Activated naive CD8-positive, alpha-beta T cell treated with anti-CD3 and anti-CD28 coated beads, Interleukin-2, amount 50 U/mL, for 24 hours (primary cell): ENCODE results near the gene MUC5AC.
"Not testable (repeated sequence)": the region's sequence is repeated elsewhere in the genome, so short reads cannot be mapped to it uniquely, and the experiment has no call there.

ENCODE experiments used
- ATAC-seq: fragments of 150-1000 bp; cut with Tn5 transposase; one replicate; pipeline ENCODE4 v1.10.0; 2021
- DNase-seq: peaks from one replicate; pipeline ENCODE4 v3.0.0; 2021
- H3K27ac Mint-ChIP-seq: one replicate; pipeline ENCODE4 v1.8.0; 2021; ENCODE audit warnings: mild to moderate bottlenecking, mixed read lengths
- H3K27me3 Mint-ChIP-seq: one replicate; pipeline ENCODE4 v1.8.0; 2021; ENCODE audit warnings: mixed read lengths
- H3K36me3 Mint-ChIP-seq: one replicate; pipeline ENCODE4 v1.8.0; 2021; ENCODE audit warnings: low read depth, mixed read lengths
- H3K4me1 Mint-ChIP-seq: one replicate; pipeline ENCODE4 v1.8.0; 2021; ENCODE audit warnings: mixed read lengths
- H3K4me3 Mint-ChIP-seq: one replicate; pipeline ENCODE4 v1.8.0; 2021; ENCODE audit warnings: mild to moderate bottlenecking, moderate library complexity, mixed read lengths
- H3K9me3 Mint-ChIP-seq: one replicate; pipeline ENCODE4 v1.8.0; 2021; ENCODE audit warnings: mixed read lengths

The MUC5AC gene

DNA sequence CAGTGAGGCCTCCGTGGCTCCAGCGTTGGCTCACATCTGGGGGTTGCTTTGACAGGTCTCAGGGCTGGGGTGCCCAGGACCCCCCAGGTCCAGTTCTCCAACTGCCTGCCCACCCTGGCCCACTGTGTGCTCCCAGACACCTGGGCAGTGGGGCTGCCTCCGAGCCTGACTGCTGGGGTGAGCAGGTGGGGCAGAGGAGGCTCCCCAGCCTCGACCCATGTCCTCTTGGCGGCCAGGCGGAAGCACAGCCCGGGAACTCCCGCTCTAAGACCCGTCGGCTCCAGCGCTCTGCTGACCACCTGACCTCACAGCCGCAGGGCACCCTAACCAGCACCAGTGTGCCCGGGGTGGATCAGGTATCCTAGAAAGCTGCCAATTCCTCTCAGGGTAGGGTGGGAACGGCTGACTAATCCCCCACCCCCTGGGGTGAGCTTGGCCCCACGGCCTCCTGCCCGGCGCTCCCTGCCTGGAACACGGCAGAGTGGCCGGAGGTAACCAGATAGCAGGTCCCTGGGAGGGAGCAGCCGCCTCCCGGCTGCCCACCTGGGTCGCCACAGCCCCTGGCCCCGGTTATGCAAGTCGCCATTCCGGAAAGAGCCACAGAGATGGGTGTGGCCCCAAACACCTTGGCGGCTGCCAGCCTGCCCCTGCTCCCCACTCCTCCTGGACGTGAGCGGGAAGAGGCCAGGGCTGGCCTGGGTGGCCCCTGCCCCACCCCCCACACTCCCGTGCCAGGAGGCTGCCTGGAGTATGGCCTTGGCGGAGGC is 45.9 kb downstream of the MUC5AC start:
- no peak for DNase-seq
- no peak overlapping the region for H3K4me3 Mint-ChIP-seq

DNA sequence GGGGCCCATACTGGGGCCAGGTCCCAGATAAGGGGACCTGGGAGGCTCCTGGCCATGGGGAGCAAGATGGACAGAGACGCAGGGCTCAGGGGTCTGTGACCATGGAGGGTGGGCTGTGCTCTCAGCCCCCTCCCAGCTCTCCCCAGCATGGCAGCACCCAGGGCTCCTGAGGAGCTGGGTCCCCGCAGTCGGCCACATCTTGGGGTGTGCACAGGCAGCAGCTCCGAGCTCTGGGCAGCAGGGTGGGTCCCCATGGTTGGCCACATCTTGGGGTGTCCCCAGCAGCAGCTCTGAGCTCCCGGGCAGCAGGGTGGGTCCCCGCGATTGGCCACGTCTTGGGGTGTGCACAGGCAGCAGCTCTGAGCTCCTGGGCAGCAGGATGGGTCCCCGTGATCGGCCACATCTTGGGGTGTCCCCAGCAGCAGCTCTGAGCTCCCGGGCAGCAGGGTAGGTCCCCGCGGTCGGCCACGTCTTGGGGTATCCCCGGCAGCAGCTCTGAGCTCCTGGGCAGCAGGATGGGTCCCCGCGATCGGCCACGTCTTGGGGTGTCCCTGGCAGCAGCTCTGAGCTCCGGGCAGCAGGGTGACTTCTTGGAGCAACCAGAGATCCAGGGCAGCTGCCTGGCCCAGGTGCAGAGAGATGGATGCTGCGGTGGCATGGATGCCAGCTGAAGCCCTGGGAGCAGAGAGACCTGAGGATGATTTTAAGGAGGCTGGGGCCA is 46.8 kb downstream of the MUC5AC start:
- Mint-ChIP-seq H3K4me1 (no peaks in the 10 kb centered on the region), H3K27me3 (no peaks in the 10 kb centered on the region), H3K4me3 (no peak overlapping the region), H3K9me3 (no peaks in the 10 kb centered on the region), H3K27ac (no peak overlapping the region), H3K36me3 (no peaks in the 10 kb centered on the region)
- DNase-seq (no peak), ATAC-seq (no peak)

More for the DNA sequence above, 45.9 kb downstream of the MUC5AC start:
- H3K27me3 Mint-ChIP-seq, result no peaks in the 10 kb centered on the region
- no peak overlapping the region for H3K27ac Mint-ChIP-seq
- H3K4me1 Mint-ChIP-seq, result no peaks in the 10 kb centered on the region
- H3K9me3 Mint-ChIP-seq, result no peaks in the 10 kb centered on the region
- no peaks in the 10 kb centered on the region for H3K36me3 Mint-ChIP-seq
- ATAC-seq, result no peak

DNA sequence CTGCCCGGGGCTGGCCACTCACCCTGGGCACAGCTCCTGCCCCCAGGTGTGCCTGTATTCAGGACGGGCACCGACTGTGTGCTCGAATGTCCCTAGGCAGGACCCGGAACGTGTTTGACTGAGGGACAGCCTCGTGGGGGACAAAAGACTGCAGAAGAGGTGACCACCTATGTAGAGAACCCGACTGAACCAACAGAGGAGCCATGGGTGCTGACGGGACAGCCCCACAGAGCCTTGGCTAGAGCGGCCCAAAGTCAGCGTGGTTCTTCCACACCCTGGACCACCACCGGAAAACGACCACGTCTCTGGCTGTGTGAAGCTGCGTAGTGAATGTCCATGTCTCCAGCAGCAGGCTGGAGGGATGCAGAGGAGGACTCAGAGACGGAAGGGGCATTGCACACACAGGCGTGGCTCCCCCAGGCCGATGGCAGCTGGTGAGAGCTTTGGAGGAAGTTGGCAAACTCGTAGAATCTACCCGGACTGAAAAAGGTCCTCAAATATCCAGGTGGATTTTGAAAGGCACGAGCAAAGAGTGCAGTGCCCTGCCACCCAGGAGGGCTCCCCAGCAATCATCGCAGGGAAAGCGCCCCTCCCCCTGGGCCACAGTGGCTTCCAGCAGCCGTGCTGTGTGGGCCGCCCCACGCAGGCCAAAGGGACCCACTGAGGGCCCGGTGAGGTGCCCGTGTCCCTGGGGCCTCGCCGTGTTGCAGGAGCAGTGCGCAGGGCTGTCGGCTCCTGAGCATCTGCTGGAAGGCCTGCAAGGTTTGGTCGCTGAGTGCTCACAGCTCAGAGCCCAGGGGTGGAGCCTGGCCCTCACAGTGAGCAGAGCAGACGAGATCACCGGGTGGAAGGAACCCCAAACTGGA is 47.6 kb downstream of the MUC5AC start:
- DNase-seq (no peak), ATAC-seq (no peak)
- no peaks in the 10 kb centered on the region for H3K36me3 Mint-ChIP-seq
- no peak overlapping the region for H3K4me3 Mint-ChIP-seq
- H3K9me3 Mint-ChIP-seq, result no peaks in the 10 kb centered on the region
- peaks cover under 1% of the 10 kb centered on the region for H3K27me3 Mint-ChIP-seq
- no peaks in the 10 kb centered on the region for H3K4me1 Mint-ChIP-seq
- H3K27ac Mint-ChIP-seq, result no peak overlapping the region

DNA sequence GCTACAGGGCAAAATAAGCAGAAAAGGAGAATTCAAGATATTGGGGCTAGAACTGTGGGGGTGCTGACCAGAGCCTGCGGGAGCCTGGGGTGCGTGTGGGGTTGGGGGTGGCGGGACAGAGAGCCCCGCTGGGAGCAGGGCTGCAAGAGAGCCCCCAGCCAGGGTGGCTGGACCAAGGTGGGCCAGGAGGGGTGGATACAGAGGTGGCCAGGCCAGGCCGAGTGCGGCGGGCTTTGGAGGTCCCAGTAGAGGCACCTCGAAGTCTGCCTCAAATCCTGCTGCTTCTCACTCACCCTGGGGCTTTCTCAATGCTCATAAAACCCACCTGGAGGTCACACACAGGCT is 48.2 kb downstream of the MUC5AC start:
- no peak for ATAC-seq
- Mint-ChIP-seq H3K4me1 (no peaks in the 10 kb centered on the region), H3K27ac (no peak overlapping the region), H3K4me3 (no peak overlapping the region), H3K9me3 (no peaks in the 10 kb centered on the region), H3K27me3 (peaks cover 4% of the 10 kb centered on the region), H3K36me3 (no peaks in the 10 kb centered on the region)
- no peak for DNase-seq

DNA sequence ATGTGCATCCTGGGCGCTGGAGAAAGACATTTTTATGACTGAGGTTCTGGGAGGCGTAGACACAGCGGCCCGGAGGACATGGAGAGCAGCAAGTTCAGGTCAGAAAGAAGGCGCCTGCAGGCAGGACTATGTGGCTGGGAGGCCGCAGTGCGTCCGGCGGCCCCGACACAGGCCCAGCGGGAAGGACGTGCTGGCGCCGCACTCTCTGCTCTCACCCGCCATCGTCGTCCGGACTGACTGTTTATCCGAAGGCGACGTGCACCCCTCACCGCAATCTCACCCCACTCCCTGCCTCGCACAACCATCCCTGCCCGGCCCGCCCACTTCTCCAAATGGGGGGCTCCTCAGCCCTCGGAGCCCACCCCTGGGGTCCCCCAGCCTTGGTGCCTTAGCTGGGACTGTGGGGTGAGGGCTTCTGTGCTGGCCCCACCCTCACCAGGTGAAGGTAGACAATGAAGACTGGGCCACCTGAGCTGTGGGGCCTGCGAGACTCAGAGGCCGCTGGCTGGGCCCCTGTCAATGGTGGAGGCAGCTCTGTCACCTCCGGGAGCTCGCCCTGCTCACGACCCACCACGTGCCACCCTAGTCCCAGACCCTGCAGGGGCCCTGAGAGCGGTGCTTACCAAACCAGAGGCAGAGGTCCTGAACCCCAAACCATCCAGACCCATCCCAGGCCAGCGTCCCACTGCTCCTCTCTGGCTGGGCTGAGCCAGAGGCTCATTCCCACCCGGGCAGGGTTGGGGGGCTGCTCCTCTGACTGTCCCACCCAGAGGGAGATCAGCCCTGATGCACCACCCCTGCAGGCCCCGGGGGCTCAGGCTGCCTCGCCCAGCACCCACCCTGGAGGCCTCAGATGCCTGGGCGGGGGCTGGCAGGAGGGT is 48.9 kb downstream of the MUC5AC start:
- H3K27ac Mint-ChIP-seq, result no peak overlapping the region
- peaks cover 2% of the 10 kb centered on the region for H3K36me3 Mint-ChIP-seq
- peaks cover 7% of the 10 kb centered on the region for H3K27me3 Mint-ChIP-seq
- peaks cover 7% of the 10 kb centered on the region for H3K9me3 Mint-ChIP-seq
- ATAC-seq (no peak), DNase-seq (no peak)
- no peak overlapping the region for H3K4me3 Mint-ChIP-seq
- H3K4me1 Mint-ChIP-seq, result no peaks in the 10 kb centered on the region

DNA sequence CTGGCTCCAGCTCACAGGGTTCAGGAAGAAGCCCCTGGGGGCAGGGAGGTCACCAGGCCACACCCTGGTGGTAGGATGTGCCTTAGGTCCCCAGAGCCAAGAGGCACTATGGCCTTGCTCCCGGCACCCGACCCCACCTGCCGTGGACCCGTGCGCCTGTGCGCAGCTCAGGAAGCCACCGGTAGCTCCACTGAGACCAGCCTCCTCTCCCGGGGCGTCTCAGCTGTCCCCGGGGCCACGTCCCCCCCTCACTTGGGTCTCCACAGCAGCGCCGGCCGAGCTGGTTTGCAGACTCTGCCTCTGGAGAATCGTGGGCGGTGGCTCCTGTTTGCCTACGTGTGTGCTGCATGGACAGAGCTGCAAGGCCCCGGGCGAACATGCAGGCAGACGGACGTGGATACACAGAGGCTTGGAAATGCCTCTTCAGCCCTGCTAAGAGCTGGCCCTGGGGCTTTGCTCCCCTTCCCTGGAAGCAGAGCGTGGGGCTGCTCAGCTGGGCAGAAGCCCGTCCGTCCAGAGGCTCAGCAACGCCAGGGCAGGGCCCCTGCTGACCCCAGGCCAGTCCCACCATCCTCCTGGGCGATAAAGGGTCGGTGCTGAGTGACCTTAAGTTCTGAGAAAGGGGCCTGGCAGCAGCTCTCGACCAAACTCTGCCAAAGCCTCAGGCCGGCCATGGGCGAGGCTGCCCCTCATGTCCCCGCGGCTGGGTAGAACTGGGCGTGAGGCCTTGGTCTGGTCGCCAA is 49.8 kb downstream of the MUC5AC start:
- Mint-ChIP-seq H3K27ac (no peak overlapping the region), H3K36me3 (peaks cover 2% of the 10 kb centered on the region), H3K4me1 (no peaks in the 10 kb centered on the region), H3K4me3 (no peak overlapping the region), H3K27me3 (peaks cover 9% of the 10 kb centered on the region), H3K9me3 (peaks cover 16% of the 10 kb centered on the region)
- DNase-seq (no peak), ATAC-seq (no peak)

DNA sequence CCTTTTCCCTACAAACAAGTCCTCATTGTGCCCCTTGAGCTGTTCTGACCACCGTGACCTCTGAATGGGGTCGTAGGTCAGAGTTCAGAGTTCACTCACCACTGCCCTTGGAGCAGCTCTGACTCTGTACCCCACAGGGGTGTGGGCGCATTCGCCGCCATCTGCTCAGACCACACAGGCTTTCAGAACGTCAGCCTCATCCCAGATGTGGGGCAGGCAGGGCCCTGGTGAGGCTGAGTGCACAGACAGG is 50.3 kb downstream of the MUC5AC start:
- Mint-ChIP-seq H3K27me3 (peaks cover 10% of the 10 kb centered on the region), H3K36me3 (peaks cover 3% of the 10 kb centered on the region), H3K4me3 (no peak overlapping the region), H3K27ac (no peak overlapping the region), H3K9me3 (peaks cover 19% of the 10 kb centered on the region), H3K4me1 (no peaks in the 10 kb centered on the region)
- DNase-seq, result no peak
- ATAC-seq, result no peak

DNA sequence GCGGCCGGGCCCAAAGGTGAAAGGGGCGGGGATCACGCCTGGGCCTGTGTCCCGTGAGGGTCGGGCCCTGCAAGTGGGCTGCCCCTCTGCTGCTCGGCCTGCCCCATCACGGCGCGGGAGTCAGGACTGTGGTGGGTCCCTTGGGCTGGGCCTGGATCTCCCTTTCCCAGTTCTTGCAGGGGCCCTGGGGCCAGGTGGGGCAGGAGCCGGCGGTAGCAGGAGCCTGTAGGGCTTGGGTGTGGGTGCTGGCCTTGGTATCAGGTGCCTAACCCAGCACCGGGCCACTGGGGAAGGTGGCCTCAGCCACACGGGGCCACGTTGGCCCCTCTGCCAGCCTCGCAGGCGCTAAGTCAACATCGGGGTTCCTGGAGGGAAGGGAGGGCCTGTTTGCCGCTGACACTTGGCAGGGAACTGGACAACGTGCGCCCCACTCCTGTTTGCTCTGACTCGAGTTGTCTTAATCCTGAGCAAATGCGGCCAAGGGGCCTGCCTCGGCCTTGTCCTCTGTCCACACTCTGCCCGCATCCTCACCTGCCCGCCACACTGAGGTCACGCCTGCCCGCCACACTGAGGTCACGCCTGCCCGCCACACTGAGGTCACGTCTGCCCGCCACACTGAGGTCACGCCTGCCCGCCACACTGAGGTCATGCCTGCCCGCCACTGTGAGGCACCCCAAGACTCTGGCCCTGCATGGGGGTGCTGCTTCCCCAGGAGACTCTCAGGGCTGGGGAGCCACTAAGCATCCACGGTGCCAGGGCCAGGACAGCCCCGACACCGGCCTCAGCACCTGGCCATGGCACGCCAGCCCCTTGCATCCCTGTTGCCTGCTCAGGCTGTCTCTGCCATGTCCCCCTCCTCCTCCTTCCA is 50.9 kb downstream of the MUC5AC start:
- Mint-ChIP-seq H3K9me3 (peaks cover 25% of the 10 kb centered on the region), H3K4me1 (no peaks in the 10 kb centered on the region), H3K4me3 (no peak overlapping the region), H3K36me3 (peaks cover 5% of the 10 kb centered on the region), H3K27me3 (peaks cover 14% of the 10 kb centered on the region), H3K27ac (no peak overlapping the region)
- ATAC-seq (no peak), DNase-seq (no peak)

DNA sequence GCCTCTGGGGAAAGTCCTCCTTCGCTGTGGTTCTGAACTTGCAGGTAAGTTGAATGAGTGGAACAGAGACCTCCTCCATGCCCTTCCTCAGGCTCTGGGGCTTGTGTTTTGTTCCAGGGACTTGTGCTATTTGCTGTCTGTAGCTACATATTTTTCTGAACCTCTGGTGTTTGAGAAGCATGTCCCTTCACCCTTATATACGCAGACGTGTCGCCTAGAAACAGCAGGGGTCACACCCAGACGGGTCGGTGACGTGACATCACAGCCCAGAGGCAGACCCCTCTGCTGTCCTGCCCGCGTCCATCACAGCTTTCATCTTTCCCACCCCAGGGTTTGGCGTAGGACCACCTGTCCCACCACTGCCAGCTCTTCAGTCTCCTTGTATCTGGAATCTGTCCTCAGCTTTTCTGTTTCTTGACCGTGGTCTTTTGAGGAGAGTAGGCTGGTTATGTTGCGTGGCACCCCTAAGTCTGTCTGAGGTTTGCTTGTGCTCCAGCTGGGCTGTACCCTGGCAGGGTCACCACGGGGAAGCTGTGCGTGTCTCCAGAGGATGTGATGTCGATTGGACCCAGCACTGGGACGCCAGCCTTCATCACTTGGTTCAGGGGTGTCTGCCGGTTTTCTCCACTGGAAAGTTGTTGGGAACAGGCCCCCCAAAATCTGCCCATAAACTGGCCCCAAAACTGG is 51.8 kb downstream of the MUC5AC start:
- H3K4me3 Mint-ChIP-seq, result no peak overlapping the region
- no peak overlapping the region for H3K27ac Mint-ChIP-seq
- peaks cover 26% of the 10 kb centered on the region for H3K9me3 Mint-ChIP-seq
- no peak for ATAC-seq
- DNase-seq, result no peak
- no peaks in the 10 kb centered on the region for H3K4me1 Mint-ChIP-seq
- H3K27me3 Mint-ChIP-seq, result peaks cover 16% of the 10 kb centered on the region
- H3K36me3 Mint-ChIP-seq, result peaks cover 5% of the 10 kb centered on the region

DNA sequence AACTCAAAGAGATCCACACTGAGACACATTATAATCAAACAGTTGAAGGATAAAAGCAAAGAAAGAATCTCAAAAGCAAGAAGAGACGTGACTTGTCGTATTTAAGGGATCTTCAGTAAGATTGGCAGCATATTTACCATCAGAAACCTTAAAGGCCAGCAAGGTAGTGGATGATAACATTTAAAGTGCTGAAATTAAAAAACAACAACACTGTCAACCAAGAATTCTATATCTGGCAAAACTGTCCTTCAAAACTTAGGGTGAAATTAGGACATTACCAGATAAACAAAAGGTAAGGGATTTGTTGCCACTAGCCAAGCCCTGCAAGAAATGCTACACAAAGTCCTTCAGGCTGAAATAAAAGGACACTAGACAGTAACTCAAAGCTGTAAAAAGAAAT is 54.1 kb downstream of the MUC5AC start:
- no peak for ATAC-seq
- DNase-seq, result no peak
- H3K4me1 Mint-ChIP-seq, result no peaks in the 10 kb centered on the region
- no peak overlapping the region for H3K4me3 Mint-ChIP-seq
- H3K27me3 Mint-ChIP-seq, result peaks cover 20% of the 10 kb centered on the region
- no peak overlapping the region for H3K27ac Mint-ChIP-seq
- H3K9me3 Mint-ChIP-seq, result peaks cover 26% of the 10 kb centered on the region
- H3K36me3 Mint-ChIP-seq, result peaks cover 5% of the 10 kb centered on the region

DNA sequence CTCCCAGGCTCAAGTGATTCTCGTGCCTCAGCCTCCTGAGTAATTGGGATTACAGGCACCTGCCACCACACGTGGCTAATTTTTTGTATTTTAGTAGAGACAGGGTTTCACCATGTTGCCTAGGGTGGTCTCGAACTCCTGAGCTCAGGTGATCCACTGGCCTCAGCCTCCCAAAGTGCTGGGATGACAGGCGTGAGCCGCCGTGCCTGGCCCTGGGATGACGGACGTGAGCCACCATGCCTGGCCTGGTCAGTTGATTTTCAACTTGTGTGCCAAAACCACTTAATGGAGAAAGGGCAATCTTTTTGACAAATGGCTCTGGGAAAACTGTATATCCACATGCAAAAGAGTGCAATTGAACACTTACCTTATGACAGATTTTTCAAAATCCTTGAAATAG is 58.1 kb downstream of the MUC5AC start:
- H3K4me3 Mint-ChIP-seq, ATAC-seq, H3K36me3 Mint-ChIP-seq, H3K4me1 Mint-ChIP-seq, DNase-seq, H3K27ac Mint-ChIP-seq: not testable (repeated sequence)
- Mint-ChIP-seq H3K27me3 (peaks cover 16% of the 10 kb centered on the region), H3K9me3 (peaks cover 26% of the 10 kb centered on the region)

DNA sequence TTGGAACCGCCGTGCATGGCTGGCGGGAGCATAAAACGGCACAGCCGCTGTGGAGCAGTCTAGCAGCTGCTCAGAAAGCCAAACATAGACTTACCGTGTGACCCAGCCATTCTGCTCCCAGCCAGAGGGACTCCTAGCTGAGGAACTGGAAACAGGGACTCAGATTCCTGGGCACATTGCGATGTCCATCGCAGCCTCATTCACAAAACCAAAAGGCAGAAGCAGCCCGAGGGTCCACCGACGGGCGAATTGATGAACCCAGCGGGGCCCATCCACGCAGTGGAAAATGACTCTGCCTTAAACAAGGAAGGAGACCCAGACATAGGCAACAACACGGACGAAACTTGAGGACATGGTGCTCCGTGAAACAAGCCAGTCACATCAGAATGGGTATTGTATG is 59.4 kb downstream of the MUC5AC start:
- Mint-ChIP-seq H3K27ac (no peak overlapping the region), H3K27me3 (peaks cover 18% of the 10 kb centered on the region), H3K4me1 (no peaks in the 10 kb centered on the region), H3K36me3 (peaks cover 3% of the 10 kb centered on the region), H3K9me3 (peaks cover 14% of the 10 kb centered on the region), H3K4me3 (no peak overlapping the region)
- ATAC-seq (no peak), DNase-seq (no peak)
